ENCODE measurements around the gene RCE1.

The RCE1 gene

DNA sequence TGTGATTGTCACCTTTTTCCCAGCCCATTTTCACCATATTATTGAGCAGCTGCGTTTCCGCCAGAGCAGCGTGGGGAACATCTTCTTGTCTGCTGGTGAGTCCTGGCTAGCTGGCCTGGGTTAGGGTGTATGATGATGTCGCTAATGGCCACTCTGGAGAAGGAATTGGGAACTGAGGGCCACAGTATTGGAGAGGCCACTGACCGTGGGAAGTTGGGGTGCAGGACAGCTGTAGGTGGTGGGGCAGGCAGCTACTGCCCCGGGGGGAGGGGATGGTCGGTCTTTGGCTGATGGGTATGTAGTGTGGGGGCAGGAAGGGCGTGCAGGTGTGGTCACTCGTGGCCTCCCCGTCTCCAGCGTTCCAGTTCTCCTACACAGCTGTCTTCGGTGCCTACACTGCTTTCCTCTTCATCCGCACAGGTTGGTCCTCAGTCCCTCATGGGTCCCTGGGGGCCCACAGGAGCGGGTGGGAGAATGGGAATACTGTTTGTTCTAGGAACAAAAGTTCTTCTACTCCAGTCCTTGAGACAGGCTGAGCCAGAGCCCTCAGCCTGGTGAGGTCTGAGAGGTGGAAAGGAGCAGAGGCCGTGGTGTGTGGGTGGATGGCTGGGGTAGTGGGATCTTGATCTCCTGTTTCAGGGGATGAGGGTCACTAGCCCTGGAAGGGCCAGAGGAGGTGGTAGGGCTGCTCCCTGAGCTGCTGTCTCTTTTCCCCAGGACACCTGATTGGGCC is 2.1 kb downstream of the RCE1 start:
- DNase-seq: no peak

- no peak for DNase-seq
Measured at GRCh38 chr11:66845876-66846212, 2.6 kb downstream of the RCE1 start.

GRCh38 chr11:66846671-66847091 is 3.4 kb downstream of the RCE1 start:
- DNase-seq: no peak

- DNase-seq: no peak
Measured at GRCh38 chr11:66847461-66848232, 4.4 kb downstream of the RCE1 start.

- no peak for DNase-seq
Measured at GRCh38 chr11:66848671-66849500, 5.6 kb downstream of the RCE1 start.

GRCh38 chr11:66849501-66850234 is 6.4 kb downstream of the RCE1 start:
- DNase-seq: no peak

- DNase-seq: no peak
Measured at GRCh38 chr11:66850235-66850587, 7.0 kb downstream of the RCE1 start.

- no peak for DNase-seq
Measured at GRCh38 chr11:66850588-66851238, 7.5 kb downstream of the RCE1 start.

GRCh38 chr11:66851239-66851596 is 8.0 kb downstream of the RCE1 start:
- DNase-seq: no peak

DNA sequence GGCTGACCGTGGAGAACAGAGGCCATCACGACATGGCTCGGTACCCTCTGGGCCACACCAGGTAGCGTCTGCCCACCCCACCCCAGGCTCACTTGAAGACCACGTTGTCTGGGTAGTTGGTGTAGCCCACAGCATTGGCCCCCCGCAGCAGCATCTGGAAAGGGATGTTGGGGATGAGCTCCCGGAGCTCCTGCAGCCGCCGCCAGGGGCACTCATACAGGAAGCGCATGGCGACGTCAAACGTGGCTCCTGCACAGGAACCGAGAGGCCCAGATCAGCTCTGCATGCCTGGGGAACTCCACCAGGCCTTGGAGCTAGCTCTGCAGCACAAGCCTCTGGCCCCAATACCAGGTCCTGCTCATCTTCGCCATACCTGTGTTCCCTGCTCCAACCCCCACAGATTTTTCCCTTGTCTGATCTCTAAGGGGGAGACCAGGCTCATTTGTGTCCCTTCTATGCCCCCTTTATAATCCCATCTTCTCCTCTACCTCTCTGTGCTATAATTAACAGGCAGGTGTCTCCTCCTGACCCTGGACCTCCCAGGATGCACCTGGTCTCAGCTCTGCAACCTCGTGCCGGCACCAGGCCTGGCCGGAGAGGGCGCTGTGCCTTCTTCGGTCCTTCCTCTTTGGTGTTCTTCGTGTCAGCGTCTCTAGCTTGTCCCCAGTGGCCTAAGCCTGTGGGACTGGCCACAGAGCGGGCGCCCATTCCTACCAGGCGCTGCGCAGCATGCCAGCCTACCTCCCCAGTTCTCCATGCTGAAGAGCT is 8.6 kb downstream of the RCE1 start:
- no peak for DNase-seq

GRCh38 chr11:66852466-66853241 is 9.4 kb downstream of the RCE1 start:
- no peak for DNase-seq

- no peak for DNase-seq
Measured at GRCh38 chr11:66853242-66854229, 10.3 kb downstream of the RCE1 start.

DNA sequence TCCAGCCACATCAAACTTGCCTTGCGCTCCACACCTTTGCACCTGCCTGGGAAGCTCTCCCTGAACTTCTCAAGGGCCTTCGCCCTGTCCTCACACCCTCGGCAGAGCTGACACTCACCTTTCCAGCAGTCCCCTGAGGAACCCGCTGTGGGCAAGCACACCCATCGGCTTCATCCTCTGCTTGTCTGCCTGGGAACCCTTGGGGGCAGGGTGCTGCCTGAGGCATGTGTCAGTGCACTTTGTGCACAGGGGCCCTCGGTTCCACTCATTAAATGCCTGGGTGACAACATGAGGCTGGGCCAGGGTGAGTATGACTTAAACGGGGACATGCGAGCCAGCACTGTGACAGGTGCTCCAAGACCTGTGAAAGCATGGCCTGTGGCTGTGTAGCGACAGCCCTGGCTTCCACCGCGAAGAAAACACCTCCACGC is 11.0 kb downstream of the RCE1 start:
- no peak for DNase-seq

DNA sequence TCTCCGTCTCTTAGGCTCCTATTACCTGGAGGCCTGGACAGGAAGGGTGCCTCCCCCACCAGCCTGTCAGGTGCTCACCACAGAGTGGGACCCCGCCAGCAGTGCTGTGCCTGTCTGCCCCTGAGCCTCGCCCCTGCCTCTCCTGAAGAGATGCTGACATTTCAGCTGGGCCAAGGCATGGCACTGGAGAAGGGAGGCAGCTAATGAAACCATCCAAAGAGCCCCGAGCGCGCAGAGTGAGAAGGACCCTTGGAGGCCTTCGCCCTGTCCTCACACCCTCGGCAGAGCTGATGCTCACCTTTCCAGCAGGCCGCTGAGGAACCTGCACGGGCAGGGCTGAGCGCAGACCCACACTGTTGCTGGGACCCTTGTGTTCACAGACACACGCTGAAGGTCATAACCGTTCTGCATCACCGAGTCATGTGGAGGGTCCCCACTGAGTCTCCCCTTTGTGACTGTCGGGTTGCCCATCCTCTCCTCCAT is 11.5 kb downstream of the RCE1 start:
- no peak for DNase-seq

- peak; percentile 73 for DNase-seq
Measured at GRCh38 chr11:66855574-66856495, 12.6 kb downstream of the RCE1 start.

- DNase-seq: peak; percentile 48
Measured at GRCh38 chr11:66856496-66857233, 13.4 kb downstream of the RCE1 start, which contains the start of gene LRFN4. Gene LRFN4 (plus strand): TSS chr11:66857064. CDS start chr11:66857745, 681 bp downstream.

GRCh38 chr11:66857234-66857926 is 14.1 kb downstream of the RCE1 start:
- DNase-seq: no peak

Data from activated naive CD4-positive, alpha-beta T cell treated with anti-CD3 and anti-CD28 coated beads, Interleukin-2, amount 50 U/mL, for 16 hours (primary cell).